Suprapubic skin (tissue), 4 donors: ENCODE data around the gene LRBA. TPM values are rescaled to one million over a fixed set of nuclear protein-coding genes. Genes with fewer than 3 reads are reported as not detected.

Experiments used
- DNase-seq, 2 donors: peaks; one replicate each; pipeline ENCODE4 v3.0.0-alpha.2; 2019; ENCODE audit warnings: low spot score in 2 of 2
- H3K27ac ChIP-seq: fragments of 200-600 bp; sonication (generic); one replicate; pipeline ENCODE4 v1.5.1; 2019
- H3K27me3 ChIP-seq: fragments of 200-600 bp; sonication (generic); one replicate; pipeline ENCODE4 v1.5.1; 2019
- H3K36me3 ChIP-seq: fragments of 200-600 bp; sonication (generic); one replicate; pipeline ENCODE4 v1.5.1; 2019
- H3K4me1 ChIP-seq: fragments of 200-600 bp; sonication (generic); one replicate; pipeline ENCODE4 v1.5.1; 2019
- H3K4me3 ChIP-seq: fragments of 200-600 bp; sonication (generic); one replicate; pipeline ENCODE4 v1.5.1; 2019; ENCODE audit warnings: mild to moderate bottlenecking
- H3K9me3 ChIP-seq: fragments of 200-600 bp; sonication (generic); one replicate; pipeline ENCODE4 v1.5.1; 2019
- CTCF ChIP-seq, 2 donors: fragments of 200-600 bp in 1 of 2; fragments of 450-650 bp in 1 of 2; sonication (generic) in 1 of 2; IDR thresholded peaks; one replicate each; pipeline ENCODE4 v1.5.1; 2016 to 2019; ENCODE audit warnings: antibody characterized with exemption in 2 of 2, mild to moderate bottlenecking in 1 of 2, moderate library complexity in 1 of 2
- EP300 ChIP-seq: sonication (generic); formaldehyde crosslinking; IDR thresholded peaks from one replicate; pipeline ENCODE4 v1.6.1; 2017; ENCODE audit warnings: antibody characterized with exemption
- POLR2A ChIP-seq, 2 donors: fragments of 450-650 bp; IDR thresholded peaks; one replicate each; pipeline ENCODE4 v1.6.1; 2017; ENCODE audit warnings: antibody characterized with exemption in 2 of 2, mild to moderate bottlenecking in 2 of 2, moderate library complexity in 2 of 2
- POLR2AphosphoS5 ChIP-seq, 3 donors: sonication (generic); formaldehyde crosslinking; IDR thresholded peaks; one replicate each; pipeline ENCODE4 v1.6.1; 2017; ENCODE audit warnings: antibody characterized with exemption in 3 of 3
- WGBS: methylation state at CpG from one replicate; pipeline ENCODE4 v1.1.5; 2018; 5-methylcytosine and 5-hydroxymethylcytosine counted together
- total RNA-seq, 4 donors: library from RNA; depleted of rRNA; stranded (reverse); fragments of >200 nt; gene quantifications; one replicate each; pipeline ENCODE4 v1.1.0, GENCODE V29; 2016

Gene LRBA
- total RNA-seq, 4 donors from 2014 or later, result 64.6 to 128 (median 81.0) TPM

GRCh38 chr4:150906987-150907633, 108.0 kb downstream of the LRBA start:
- Histone ChIP-seq H3K4me3 (no peak overlapping the region), H3K27me3 (no peaks in the 10 kb centered on the region), H3K4me1 (no peaks in the 10 kb centered on the region), H3K36me3 (peaks cover 31% of the 10 kb centered on the region), H3K27ac (no peak overlapping the region), H3K9me3 (peaks cover 10% of the 10 kb centered on the region)
- TF ChIP-seq CTCF (IDR thresholded peaks at IDR 0.05) (no peak), POLR2AphosphoS5 (IDR thresholded peaks at IDR 0.05) (no peak), EP300 (no peak), POLR2A (IDR thresholded peaks at IDR 0.05) (no peak)
- WGBS, result 51% methylated on average over 3 of the region's 3 CpGs
- no peak for DNase-seq

- Histone ChIP-seq H3K27ac (no peak overlapping the region), H3K9me3 (no peaks in the 10 kb centered on the region), H3K4me3 (no peak overlapping the region), H3K36me3 (peaks cover 25% of the 10 kb centered on the region), H3K4me1 (no peaks in the 10 kb centered on the region), H3K27me3 (no peaks in the 10 kb centered on the region)
- 93% methylated on average over 3 of the region's 3 CpGs for WGBS
- DNase-seq, result no peak
- TF ChIP-seq CTCF (IDR thresholded peaks at IDR 0.05) (no peak), EP300 (no peak), POLR2AphosphoS5 (IDR thresholded peaks at IDR 0.05) (no peak), POLR2A (IDR thresholded peaks at IDR 0.05) (no peak)
These were observed 110.4 kb downstream of the LRBA start for GRCh38 chr4:150904671-150905070.

GRCh38 chr4:150903603-150904002, 111.5 kb downstream of the LRBA start:
- Histone ChIP-seq H3K36me3 (peaks cover 33% of the 10 kb centered on the region), H3K9me3 (no peaks in the 10 kb centered on the region), H3K27me3 (no peaks in the 10 kb centered on the region), H3K4me3 (no peak overlapping the region), H3K4me1 (no peaks in the 10 kb centered on the region), H3K27ac (no peak overlapping the region)
- 93% methylated on average over 2 of the region's 2 CpGs for WGBS
- DNase-seq, result no peak
- TF ChIP-seq POLR2A (IDR thresholded peaks at IDR 0.05) (no peak), POLR2AphosphoS5 (IDR thresholded peaks at IDR 0.05) (no peak), CTCF (IDR thresholded peaks at IDR 0.05) (no peak), EP300 (no peak)

- Histone ChIP-seq H3K36me3 (peaks cover 27% of the 10 kb centered on the region), H3K27me3 (no peaks in the 10 kb centered on the region), H3K27ac (no peak overlapping the region), H3K4me1 (no peaks in the 10 kb centered on the region), H3K9me3 (no peaks in the 10 kb centered on the region), H3K4me3 (no peak overlapping the region)
- no peak for DNase-seq
- TF ChIP-seq POLR2AphosphoS5 (IDR thresholded peaks at IDR 0.05) (no peak), CTCF (IDR thresholded peaks at IDR 0.05) (no peak), EP300 (no peak), POLR2A (IDR thresholded peaks at IDR 0.05) (no peak)
- 83% methylated on average over 1 of the region's 1 CpG for WGBS
These were observed 118.6 kb downstream of the LRBA start for GRCh38 chr4:150896497-150896896.

- 90% methylated on average over 2 of the region's 2 CpGs for WGBS
- TF ChIP-seq POLR2A (IDR thresholded peaks at IDR 0.05) (no peak), CTCF (IDR thresholded peaks at IDR 0.05) (no peak), POLR2AphosphoS5 (IDR thresholded peaks at IDR 0.05) (no peak), EP300 (no peak)
- no peaks in the 10 kb centered on the region for H3K27me3 ChIP-seq
- no peaks in the 10 kb centered on the region for H3K9me3 ChIP-seq
- H3K4me3 ChIP-seq, result no peak overlapping the region
- no peak for DNase-seq
- H3K36me3 ChIP-seq, result peaks cover 7% of the 10 kb centered on the region
- no peak overlapping the region for H3K27ac ChIP-seq
- H3K4me1 ChIP-seq, result no peaks in the 10 kb centered on the region
These were observed 124.8 kb downstream of the LRBA start for GRCh38 chr4:150890246-150890645.
